Transverse colon (tissue), 4 donors: ENCODE results near the gene GOLPH3L. TPM values are rescaled to one million over a fixed set of nuclear protein-coding genes. Genes with fewer than 3 reads are reported as not detected.

Experiments used
- DNase-seq: peaks from one replicate; pipeline ENCODE4 v3.0.0-alpha.2; 2019
- H3K27ac ChIP-seq, 4 donors: fragments of 200-600 bp; sonication (generic); 2 replicates each; pipeline ENCODE4 v1.5.1; 2016 to 2018; ENCODE audit warnings: inconsistent platforms in 4 of 4
- H3K27me3 ChIP-seq: fragments of 200-600 bp; sonication (generic); 2 replicates; pipeline ENCODE4 v1.5.1; 2017; ENCODE audit warnings: inconsistent platforms
- H3K36me3 ChIP-seq, 4 donors: fragments of 200-600 bp; sonication (generic); 2 replicates each; pipeline ENCODE4 v1.5.1; 2017 to 2019; ENCODE audit warnings: inconsistent platforms in 4 of 4
- H3K4me1 ChIP-seq, 4 donors: fragments of 200-600 bp; sonication (generic); 2 replicates each; pipeline ENCODE4 v1.5.1; 2017 to 2020; ENCODE audit warnings: inconsistent platforms in 4 of 4
- H3K4me3 ChIP-seq, 4 donors: fragments of 200-600 bp; sonication (generic); 1 replicate in 1 of 4; 2 replicates in 3 of 4; pipeline versions ENCODE4 v1.5.1 to v1.6.1; 2017 to 2019; ENCODE audit warnings: inconsistent platforms in 4 of 4
- H3K9me3 ChIP-seq, 2 donors: fragments of 200-600 bp; sonication (generic); 2 replicates each; pipeline ENCODE4 v1.5.1; 2017 to 2019; ENCODE audit warnings: inconsistent platforms in 2 of 2
- CTCF ChIP-seq, 5 experiments: fragments of 200-600 bp in 3 of 5; fragments of 450-650 bp in 2 of 5; sonication (generic) in 3 of 5; IDR thresholded peaks; 1 replicate in 2 of 5; 2 replicates in 3 of 5; pipeline ENCODE4 v1.5.1; 2016 to 2017; ENCODE audit warnings: antibody characterized with exemption in 5 of 5, inconsistent platforms in 3 of 5, mild to moderate bottlenecking in 2 of 5, moderate library complexity in 1 of 5
- EP300 ChIP-seq: sonication (generic); formaldehyde crosslinking; IDR thresholded peaks from one replicate; pipeline ENCODE4 v1.6.1; 2017; ENCODE audit warnings: antibody characterized with exemption, low read depth
- POLR2A ChIP-seq: fragments of 450-650 bp; IDR thresholded peaks from one replicate; pipeline ENCODE4 v1.6.1; 2016; ENCODE audit warnings: antibody characterized with exemption, mild to moderate bottlenecking, moderate library complexity
- POLR2AphosphoS5 ChIP-seq, 3 donors: sonication (generic); formaldehyde crosslinking; IDR thresholded peaks; one replicate each; pipeline ENCODE4 v1.6.1; 2016; ENCODE audit warnings: antibody characterized with exemption in 3 of 3
- WGBS, 2 donors: methylation state at CpG; one replicate each; pipeline ENCODE4 v1.1.5; 2018; ENCODE audit warnings: low coverage in 1 of 2; 5-methylcytosine and 5-hydroxymethylcytosine counted together
- in situ Hi-C, 4 donors: fragments of 200-750 bp; cut with MboI; loops; one replicate each; pipeline versions ENCODE4 v1.15.0 to v1.15.1; 2017; ENCODE audit warnings: low sequenced_read_pairs in 3 of 4, low pct_ligation_motif_present in 1 of 4, low pct_unique_long_range_greater_than_20kb in 1 of 4
- intact Hi-C: fragments of 100-400 bp; cut with DNase I; formaldehyde crosslinking; loops from one replicate; pipeline ENCODE4 v1.15.1; 2023; ENCODE audit warnings: low total_unique reads
- total RNA-seq, 4 donors: library from RNA; depleted of rRNA; stranded (reverse); fragments of >200 nt; gene quantifications; one replicate each; pipeline ENCODE4 v1.1.0, GENCODE V29; 2016

GOLPH3L gene
- total RNA-seq, 4 donors from 2014 or later = 12.7 to 61.0 (median 34.7) TPM

DNA sequence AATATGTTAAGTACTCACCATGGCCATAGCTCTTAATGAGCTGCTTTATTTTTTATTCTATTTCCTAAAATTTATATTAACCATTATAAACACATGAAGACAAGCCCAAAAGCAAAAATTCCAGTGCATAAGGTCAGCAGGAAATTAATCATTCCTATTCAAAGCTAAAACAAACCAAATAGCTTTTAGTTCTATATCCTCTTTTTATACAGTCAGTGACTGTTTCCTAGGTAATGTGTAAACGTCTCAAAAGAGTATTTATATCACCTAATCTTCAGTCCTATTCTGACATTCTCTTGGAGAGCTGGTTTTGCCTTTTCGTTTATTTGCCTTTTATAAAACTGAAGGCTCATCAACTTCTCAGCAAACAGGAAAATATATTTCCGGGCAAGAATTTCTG, 4.2 kb downstream of the GOLPH3L start:
- peaks cover 0 to 41% (median 17%) of the 10 kb centered on the region in 4 donors for H3K4me1 ChIP-seq
- TF ChIP-seq POLR2AphosphoS5 (IDR thresholded peaks at IDR 0.05) = no peak
- in situ Hi-C loops (no loop called here), intact Hi-C loops (no loop called here)
- peak overlapping the region in 1 of 4 donors; percentile 11 for H3K27ac ChIP-seq
- DNase-seq = no peak
- no peak overlapping the region for H3K4me3 ChIP-seq
- 41 to 65% methylated on average over 3 of the region's 3 CpGs for WGBS, 2 donors
- H3K9me3 ChIP-seq = no peaks in the 10 kb centered on the region
- H3K27me3 ChIP-seq = no peaks in the 10 kb centered on the region
- H3K36me3 ChIP-seq = peaks cover 0 to 34% (median 17%) of the 10 kb centered on the region in 4 donors

DNA sequence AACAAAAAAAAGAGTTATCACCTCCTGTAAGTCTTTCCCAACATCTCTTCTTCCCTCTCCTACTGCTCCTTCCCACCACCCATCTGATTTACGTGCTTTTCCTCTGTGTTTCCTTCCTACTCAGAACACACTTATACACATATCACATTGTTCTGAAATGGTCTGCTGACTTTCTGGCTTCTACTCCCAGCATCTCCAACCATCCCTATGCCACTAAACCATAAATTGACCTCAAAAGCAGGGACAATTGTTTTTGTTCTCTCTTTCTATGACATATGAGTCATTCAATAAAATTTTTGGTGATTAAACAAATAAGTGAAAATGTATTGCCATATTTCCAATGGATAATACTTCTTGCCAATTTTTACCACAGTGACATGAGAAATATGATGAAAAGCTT, 8.2 kb downstream of the GOLPH3L start:
- Histone ChIP-seq H3K9me3 (no peaks in the 10 kb centered on the region), H3K27me3 (no peaks in the 10 kb centered on the region), H3K4me3 (no peak overlapping the region), H3K36me3 (peaks cover 0 to 26% (median 12%) of the 10 kb centered on the region in 4 donors), H3K27ac (no peak overlapping the region), H3K4me1 (peaks cover 0 to 50% (median 12%) of the 10 kb centered on the region in 4 donors)
- intact Hi-C loops = no loop called here
- TF ChIP-seq EP300 = no peak
- TF ChIP-seq POLR2AphosphoS5 (IDR thresholded peaks at IDR 0.05) = no peak
- TF ChIP-seq CTCF (IDR thresholded peaks at IDR 0.05) = no peak
- no peak for TF ChIP-seq POLR2A
- no peak for DNase-seq
- in situ Hi-C loops = no loop called here
- WGBS, 2 donors = 81 to 88% methylated on average over 1 of the region's 1 CpG

- intact Hi-C loops (no loop called here), in situ Hi-C loops (no loop called here)
- peaks cover 0 to 15% (median 7%) of the 10 kb centered on the region in 4 donors for H3K36me3 ChIP-seq
Observed at GRCh38 chr1:150686275-150686674, 10.7 kb downstream of the GOLPH3L start.

DNA sequence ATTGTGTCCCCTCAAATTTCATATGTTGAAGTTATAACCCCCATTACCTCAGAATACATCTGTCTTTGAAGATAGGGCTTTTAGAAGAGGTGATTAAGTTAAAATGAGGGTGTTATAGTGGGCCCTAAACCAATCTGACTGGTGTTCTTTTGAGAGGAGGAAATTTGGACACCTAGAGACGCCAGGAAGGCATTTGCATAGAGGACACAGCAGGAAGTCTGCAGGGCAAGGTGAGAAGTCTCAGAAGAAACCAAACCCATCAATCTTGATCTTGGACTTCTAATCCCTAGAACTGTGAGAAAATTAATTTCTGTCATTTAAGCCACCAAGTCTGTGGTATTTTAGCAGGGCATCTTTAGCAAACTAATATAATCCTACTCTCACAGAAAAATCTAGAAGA, 13.0 kb downstream of the GOLPH3L start:
- intact Hi-C loops (no loop called here), in situ Hi-C loops (no loop called here)
- Histone ChIP-seq H3K36me3 (peaks cover 0 to 29% (median 3%) of the 10 kb centered on the region in 4 donors), H3K4me1 (peaks cover 0 to 35% (median 5%) of the 10 kb centered on the region in 4 donors), H3K27me3 (no peaks in the 10 kb centered on the region), H3K27ac (peak overlapping the region in 1 of 4 donors; percentile 9), H3K4me3 (no peak overlapping the region), H3K9me3 (no peaks in the 10 kb centered on the region)
- DNase-seq = no peak
- 32 to 38% methylated on average over 1 of the region's 1 CpG for WGBS, 2 donors
- TF ChIP-seq POLR2AphosphoS5 (IDR thresholded peaks at IDR 0.05) (no peak), EP300 (no peak), CTCF (IDR thresholded peaks at IDR 0.05) (no peak), POLR2A (no peak)

More at GRCh38 chr1:150686275-150686674, 10.7 kb downstream of the GOLPH3L start:
- Histone ChIP-seq H3K27ac (peak overlapping the region; percentile 56 to 68 (median 64)), H3K4me3 (no peak overlapping the region), H3K4me1 (peaks cover 0 to 49% (median 5%) of the 10 kb centered on the region in 4 donors), H3K9me3 (no peaks in the 10 kb centered on the region), H3K27me3 (no peaks in the 10 kb centered on the region)
- peak; percentile 44 for DNase-seq
- 75 to 83% methylated on average over 3 of the region's 3 CpGs for WGBS, 2 donors
- TF ChIP-seq EP300 (no peak), POLR2AphosphoS5 (IDR thresholded peaks at IDR 0.05) (peak in 1 of 3 donors; percentile 18), POLR2A (no peak)

GRCh38 chr1:150678988-150679387, 18.0 kb downstream of the GOLPH3L start:
- 100% methylated on average over 1 of the region's 1 CpG for WGBS, 2 donors
- TF ChIP-seq EP300 (no peak), CTCF (IDR thresholded peaks at IDR 0.05) (no peak), POLR2A (no peak), POLR2AphosphoS5 (IDR thresholded peaks at IDR 0.05) (no peak)
- in situ Hi-C loops = no loop called here

More at GRCh38 chr1:150678988-150679387, 18.0 kb downstream of the GOLPH3L start:
- peaks cover 0 to 43% (median 6%) of the 10 kb centered on the region in 4 donors for H3K36me3 ChIP-seq
- H3K27me3 ChIP-seq = no peaks in the 10 kb centered on the region
- H3K9me3 ChIP-seq = no peaks in the 10 kb centered on the region
- no peak overlapping the region for H3K4me3 ChIP-seq
- DNase-seq = no peak
- H3K4me1 ChIP-seq = peaks cover 0 to 10% (median 0%) of the 10 kb centered on the region in 4 donors
- intact Hi-C loops = no loop called here
- H3K27ac ChIP-seq = no peak overlapping the region
